Measurements from ENCODE around the gene FAM13A.
A peak's percentile ranks its signal among the peaks of the same experiment; 100 is the strongest.

FAM13A gene

GRCh38 chr4:88830598-88830997 is 226.4 kb downstream of the FAM13A start:
- no peak for DNase-seq

GRCh38 chr4:88828842-88829571 is 228.0 kb downstream of the FAM13A start:
- no peak for DNase-seq

GRCh38 chr4:88827442-88827841 is 229.5 kb downstream of the FAM13A start:
- no peak for DNase-seq

- DNase-seq = no peak
These were observed 230.2 kb downstream of the FAM13A start for GRCh38 chr4:88826771-88827170.

- DNase-seq = no peak
These were observed 231.1 kb downstream of the FAM13A start for GRCh38 chr4:88825931-88826330.

- DNase-seq = peak; percentile 55 to 72
These were observed 233.7 kb downstream of the FAM13A start for GRCh38 chr4:88823058-88823919.

GRCh38 chr4:88822034-88822789 is 234.8 kb downstream of the FAM13A start:
- no peak for DNase-seq

- no peak for DNase-seq
These were observed 235.5 kb downstream of the FAM13A start for GRCh38 chr4:88821522-88821921.

- no peak for DNase-seq
These were observed 236.1 kb downstream of the FAM13A start for GRCh38 chr4:88820698-88821415.

- DNase-seq = no peak
These were observed 236.9 kb downstream of the FAM13A start for GRCh38 chr4:88819818-88820697.

GRCh38 chr4:88818631-88819470 is 238.1 kb downstream of the FAM13A start:
- peak in 1 of 2 experiments; percentile 52 for DNase-seq

GRCh38 chr4:88817740-88818139 is 239.2 kb downstream of the FAM13A start:
- DNase-seq = no peak

GRCh38 chr4:88816360-88816759 is 240.6 kb downstream of the FAM13A start:
- DNase-seq = no peak

- DNase-seq = no peak
These were observed 242.9 kb downstream of the FAM13A start for GRCh38 chr4:88814043-88814617.

GRCh38 chr4:88813013-88813412 is 244.0 kb downstream of the FAM13A start:
- no peak for DNase-seq

- DNase-seq = no peak
These were observed 244.6 kb downstream of the FAM13A start for GRCh38 chr4:88812420-88812819.

- DNase-seq = no peak
These were observed 245.1 kb downstream of the FAM13A start for GRCh38 chr4:88811904-88812303.

- no peak for DNase-seq
These were observed 246.7 kb downstream of the FAM13A start for GRCh38 chr4:88810325-88810724.

GRCh38 chr4:88809576-88810219 is 247.3 kb downstream of the FAM13A start:
- DNase-seq = no peak

GRCh38 chr4:88809101-88809500 is 247.9 kb downstream of the FAM13A start:
- DNase-seq = no peak
